Measurements from ENCODE around the gene GPAT3.

GPAT3 gene

DNA sequence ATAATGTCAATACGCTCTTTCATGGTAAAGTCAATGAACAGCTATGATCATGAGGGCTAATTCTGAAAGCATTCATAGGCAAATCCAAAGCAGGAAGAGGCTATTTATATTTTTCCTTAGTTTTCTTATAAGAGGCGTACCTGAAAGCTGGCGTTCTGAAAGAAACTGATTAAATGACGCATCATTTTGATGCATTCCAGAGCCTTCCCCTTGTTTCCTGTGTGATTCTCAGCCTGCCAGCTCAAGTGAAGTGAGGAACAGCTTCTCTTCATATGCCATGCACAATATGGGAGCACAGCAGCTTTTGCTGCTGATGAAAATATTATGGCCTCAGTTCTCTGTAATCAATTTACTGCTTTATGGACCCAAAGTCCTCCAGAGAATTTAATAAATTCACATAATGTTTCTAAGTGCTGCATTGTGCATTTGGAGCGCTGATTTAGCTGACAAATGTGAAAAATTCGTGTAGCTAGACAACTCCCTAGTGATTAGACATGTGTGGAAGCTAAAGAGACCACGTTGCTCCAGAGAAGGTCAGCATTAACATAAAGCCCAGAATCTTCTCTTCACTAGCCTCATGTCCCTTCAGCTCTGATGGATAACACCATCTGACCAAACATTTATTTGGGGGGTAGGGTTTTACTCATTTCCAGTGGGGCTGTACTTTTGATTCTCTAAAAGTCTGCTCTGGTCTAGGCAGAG is 110.8 kb downstream of the GPAT3 start:
- DNase-seq, result no peak
- no peak for ATAC-seq (replicated peaks)

DNA sequence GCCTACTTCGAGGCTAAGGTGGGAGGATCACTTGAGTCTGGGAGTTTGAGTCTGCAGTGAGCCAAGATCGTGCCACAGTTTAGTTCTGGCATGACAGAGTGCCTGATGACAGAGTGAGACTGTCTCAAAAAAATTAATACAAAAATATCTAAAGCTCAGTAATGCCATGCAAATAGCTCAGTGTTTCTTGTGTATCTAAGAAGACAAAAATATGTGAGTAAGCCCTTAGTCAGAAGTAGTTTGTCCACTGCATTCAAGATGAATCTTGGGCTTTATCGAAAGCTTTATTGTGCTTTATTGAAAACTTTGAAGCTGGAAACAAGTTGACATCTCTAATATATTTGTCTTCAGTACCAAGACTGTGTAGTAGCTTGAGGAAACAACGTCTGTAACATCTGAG is 115.9 kb downstream of the GPAT3 start:
- Mint-ChIP-seq H3K27me3 (peaks cover 5 to 7% of the 10 kb centered on the region in 2 donors), H3K4me1 (ENCODE audit: low read depth in 2 of 2) (no peaks in the 10 kb centered on the region), H3K36me3 (ENCODE audit: insufficient read depth) (no peaks in the 10 kb centered on the region), H3K27ac (no peak overlapping the region), H3K4me3 (no peak overlapping the region), H3K9me3 (no peaks in the 10 kb centered on the region)
- ATAC-seq (replicated peaks), result no peak
- no peak for DNase-seq

More for the DNA sequence above, 110.8 kb downstream of the GPAT3 start:
- peaks cover 2 to 4% of the 10 kb centered on the region in 2 donors for H3K4me1 Mint-ChIP-seq (ENCODE audit: low read depth in 2 of 2)
- no peaks in the 10 kb centered on the region for H3K9me3 Mint-ChIP-seq
- no peak overlapping the region for H3K4me3 Mint-ChIP-seq
- no peaks in the 10 kb centered on the region for H3K36me3 Mint-ChIP-seq (ENCODE audit: insufficient read depth)
- no peak overlapping the region for H3K27ac Mint-ChIP-seq
- H3K27me3 Mint-ChIP-seq, result peaks cover 0 to 8% of the 10 kb centered on the region in 2 donors
